Hepatocyte (in vitro differentiated cells): ENCODE results near the gene PPM1H.

Source experiments
- CTCF ChIP-seq: fragments of 200-600 bp; sonication (generic); IDR thresholded peaks from 2 replicates; pipeline ENCODE4 v1.5.1; 2016; ENCODE audit warnings: antibody characterized with exemption, mild to moderate bottlenecking; ENCODE audit not compliant: poor library complexity
- EZH2 ChIP-seq: fragments of 200-600 bp; sonication (generic); IDR thresholded peaks from 2 replicates; pipeline ENCODE4 v1.6.1; 2016; ENCODE audit warnings: antibody characterized with exemption, mild to moderate bottlenecking, borderline replicate concordance

- TF ChIP-seq CTCF (no peak), EZH2 (no peak)
Observed at GRCh38 chr12:62681306-62681705, 253.6 kb downstream of the PPM1H start.
